CD4-positive, alpha-beta T cell treated with Interleukin-4 for 4 hours (primary cell): ENCODE results near the gene SLC26A11.
"Not testable (repeated sequence)": the region's sequence is repeated elsewhere in the genome, so short reads cannot be mapped to it uniquely, and the experiment has no call there.

Experiments
- DNase-seq: peaks from one replicate; pipeline ENCODE4 v3.0.0-alpha.2; 2020

SLC26A11 gene

DNA sequence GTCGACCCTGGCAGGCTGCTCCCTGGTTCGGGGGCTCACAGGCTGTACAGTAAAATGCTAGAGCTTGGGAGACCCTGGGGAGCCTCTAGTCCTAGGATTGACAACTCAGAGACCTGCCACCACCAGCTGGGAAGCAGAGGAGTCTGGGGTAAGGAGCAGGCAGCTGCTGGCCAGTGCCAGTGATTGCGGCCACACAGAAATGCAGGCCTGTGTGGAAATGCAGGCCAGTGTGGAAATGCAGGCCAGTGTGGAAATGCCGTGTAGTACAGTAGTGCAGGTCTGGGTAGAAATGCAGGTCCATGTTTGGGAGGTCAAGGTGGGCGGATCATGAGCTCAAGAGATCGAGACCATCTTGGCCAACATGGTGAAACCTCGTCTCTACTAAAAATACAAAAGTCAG, 23.6 kb upstream of the SLC26A11 start:
- DNase-seq = no peak

DNA sequence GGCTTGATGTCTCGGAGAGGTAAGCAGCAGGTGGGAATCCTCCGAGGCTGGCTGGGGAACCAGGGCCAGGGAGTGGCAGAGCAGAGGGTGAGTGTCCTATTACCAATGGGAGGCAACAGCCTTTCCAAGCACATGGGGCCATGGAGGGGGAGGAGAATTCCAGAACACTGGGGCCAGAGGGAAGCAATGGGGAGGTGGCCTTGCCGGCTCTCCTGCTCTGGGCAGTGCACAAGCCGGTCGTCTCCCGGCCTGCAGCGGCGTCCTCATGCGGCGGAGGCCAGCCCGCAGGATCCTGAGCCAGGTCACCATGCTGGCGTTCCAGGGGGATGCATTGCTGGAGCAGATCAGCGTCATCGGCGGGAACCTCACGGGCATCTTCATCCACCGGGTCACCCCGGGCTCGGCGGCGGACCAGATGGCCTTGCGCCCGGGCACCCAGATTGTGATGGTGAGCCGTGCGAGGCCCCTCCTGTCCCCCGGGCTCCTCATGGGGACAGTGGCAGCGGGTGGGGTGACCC, 22.0 kb upstream of the SLC26A11 start:
- DNase-seq = no peak

DNA sequence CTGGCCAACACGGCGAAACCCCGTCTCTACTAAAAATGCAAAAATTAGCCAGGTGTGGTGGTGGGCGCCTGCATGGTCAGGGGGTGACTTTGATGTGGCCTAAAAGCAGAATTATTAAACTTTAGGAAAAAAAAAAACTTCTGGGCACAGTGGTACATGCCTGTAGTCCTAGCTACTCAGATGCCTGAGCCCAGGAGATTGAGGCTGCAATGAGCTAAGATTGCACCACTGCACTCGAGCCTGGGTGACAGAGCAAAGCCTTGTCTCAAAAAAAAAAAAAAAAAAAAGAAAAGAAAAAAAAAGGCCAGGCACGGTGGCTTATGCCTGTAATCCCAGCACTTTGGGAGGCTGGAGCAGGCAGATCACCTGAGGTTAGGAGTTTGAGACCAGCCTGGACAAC, 20.9 kb upstream of the SLC26A11 start:
- DNase-seq = not testable (repeated sequence)

DNA sequence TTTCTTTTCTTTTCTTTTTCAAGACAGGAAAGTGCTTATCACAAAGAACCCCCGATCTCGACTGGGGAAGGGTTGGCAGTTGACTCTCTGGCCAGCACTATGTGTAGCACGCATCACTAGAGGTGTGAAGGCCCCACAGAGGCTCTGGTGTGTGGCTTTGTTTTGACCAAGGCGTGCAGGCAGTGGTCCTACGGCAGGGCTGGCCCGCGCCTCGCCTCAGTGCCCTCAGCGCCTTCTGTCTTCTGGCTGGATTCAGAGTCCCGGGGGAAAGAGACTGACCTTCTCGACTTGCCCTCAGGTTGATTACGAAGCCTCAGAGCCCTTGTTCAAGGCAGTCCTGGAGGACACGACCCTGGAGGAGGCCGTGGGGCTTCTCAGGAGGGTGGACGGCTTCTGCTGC, 18.8 kb upstream of the SLC26A11 start:
- no peak for DNase-seq

DNA sequence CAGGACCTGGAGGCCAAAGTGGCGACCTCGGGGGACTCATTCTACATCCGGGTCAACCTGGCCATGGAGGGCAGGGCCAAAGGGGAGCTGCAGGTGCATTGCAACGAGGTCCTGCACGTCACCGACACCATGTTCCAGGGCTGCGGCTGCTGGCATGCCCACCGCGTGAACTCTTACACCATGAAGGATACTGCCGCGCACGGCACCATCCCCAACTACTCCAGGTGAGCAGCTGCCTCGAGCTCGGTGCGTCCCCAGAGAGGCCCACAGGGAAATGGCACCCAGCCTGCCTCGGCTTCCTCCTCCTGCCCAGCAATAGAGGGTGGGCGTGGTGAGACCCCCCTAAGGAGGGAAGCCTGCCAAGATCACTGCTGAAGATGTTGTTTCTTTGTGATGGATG, 18.0 kb upstream of the SLC26A11 start:
- DNase-seq = no peak

DNA sequence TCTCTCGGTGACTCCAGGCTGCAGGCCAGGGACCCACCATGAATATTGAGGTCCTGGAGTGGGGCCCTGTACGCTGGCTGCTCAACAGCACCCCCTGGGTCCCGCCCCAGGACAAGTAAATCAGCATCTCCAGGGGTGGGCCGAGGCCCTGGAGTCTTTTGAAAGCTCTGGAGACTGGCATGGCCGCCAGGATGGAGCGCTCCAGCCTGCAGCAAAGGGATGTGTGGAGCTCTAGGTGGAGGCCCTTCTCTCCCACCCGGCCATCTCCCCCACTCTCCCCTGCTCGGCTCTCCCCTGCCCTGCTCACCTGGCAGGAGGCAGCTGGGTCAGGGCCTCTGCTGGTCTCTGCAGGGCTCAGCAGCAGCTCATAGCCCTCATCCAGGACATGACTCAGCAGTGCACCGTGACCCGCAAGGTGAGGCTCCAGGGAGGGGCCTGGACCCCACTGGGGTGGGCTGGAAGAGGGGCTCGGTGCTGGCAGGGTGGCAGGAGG, 16.7 kb upstream of the SLC26A11 start:
- DNase-seq = no peak

DNA sequence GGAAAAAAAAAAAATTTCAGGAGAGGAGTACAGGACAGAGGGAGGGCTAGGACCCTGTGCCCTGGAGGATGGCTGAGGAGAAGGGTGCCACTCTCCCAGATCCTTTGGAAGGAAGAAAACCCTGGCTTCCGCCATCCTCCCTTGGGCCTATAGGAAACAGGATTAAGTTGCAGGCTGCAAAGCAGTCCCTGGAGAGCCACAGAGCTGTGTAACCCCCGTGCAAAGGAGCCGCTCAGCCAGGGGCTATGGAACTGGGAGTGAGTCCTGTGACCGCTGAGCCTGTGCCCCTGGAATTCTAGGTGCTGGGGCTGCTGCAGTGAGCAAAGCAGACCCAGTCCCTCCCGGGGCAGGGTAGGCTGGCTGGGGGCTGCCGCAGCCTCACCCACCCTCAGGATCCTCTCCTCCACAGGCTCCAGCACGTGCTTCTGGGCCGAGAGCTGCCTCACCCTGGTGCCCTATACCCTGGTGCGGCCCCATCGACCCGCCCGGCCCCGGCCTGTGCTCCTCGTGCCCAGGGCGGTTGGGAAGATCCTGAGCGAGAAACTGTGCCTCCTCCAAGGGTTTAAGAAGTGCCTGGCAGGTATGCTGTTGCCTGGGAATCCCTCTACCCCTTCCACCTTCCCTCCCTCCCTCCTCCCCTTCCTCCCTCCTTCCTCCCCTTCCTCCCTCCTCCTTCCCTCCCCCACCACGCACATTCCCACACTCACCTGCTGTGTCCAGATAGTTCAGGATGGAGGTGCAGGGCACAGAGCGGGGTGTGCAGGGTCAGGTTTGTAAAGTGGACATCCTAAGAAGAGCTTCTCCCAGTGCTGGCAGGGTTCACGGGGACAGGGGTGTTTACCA, 15.4 kb upstream of the SLC26A11 start:
- no peak for DNase-seq

DNA sequence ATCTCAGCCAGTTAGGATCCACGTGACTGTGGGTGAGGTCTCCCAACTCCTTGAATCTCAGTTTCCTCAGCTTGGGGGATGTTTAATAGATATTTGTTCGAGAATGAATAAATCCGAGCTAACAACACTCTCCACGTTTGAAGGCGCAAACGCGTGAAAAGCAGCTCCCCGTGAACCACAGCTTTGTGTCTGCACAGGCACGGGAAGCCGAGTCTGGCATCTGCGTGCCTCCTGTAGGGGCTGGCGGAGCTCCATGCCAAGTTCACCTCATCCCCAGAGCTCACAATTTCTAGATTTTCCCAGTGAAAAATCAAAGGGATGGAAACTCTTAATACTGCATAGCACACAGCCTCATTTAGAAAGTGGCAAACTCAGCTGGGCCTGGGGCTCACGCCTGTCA, 14.4 kb upstream of the SLC26A11 start:
- DNase-seq = no peak

DNA sequence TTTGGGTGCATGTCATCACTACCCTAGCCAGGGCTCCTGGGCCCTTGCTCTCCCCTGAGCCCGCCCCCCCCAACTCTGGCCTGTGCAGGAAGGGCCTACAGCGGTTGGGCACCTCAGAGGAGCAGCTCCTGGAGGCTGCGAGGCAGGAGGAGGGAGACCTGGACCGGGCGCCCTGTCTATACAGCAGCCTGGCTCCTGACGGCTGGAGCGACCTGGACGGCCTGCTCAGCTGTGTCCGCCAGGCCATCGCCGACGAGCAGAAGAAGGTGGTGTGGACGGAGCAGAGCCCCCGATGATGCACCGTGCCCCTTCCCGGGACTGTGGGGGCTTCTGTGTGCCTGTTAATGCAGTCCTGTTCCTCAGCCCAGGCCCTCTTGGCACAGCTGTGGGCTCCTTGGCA, 12.2 kb upstream of the SLC26A11 start:
- no peak for DNase-seq

DNA sequence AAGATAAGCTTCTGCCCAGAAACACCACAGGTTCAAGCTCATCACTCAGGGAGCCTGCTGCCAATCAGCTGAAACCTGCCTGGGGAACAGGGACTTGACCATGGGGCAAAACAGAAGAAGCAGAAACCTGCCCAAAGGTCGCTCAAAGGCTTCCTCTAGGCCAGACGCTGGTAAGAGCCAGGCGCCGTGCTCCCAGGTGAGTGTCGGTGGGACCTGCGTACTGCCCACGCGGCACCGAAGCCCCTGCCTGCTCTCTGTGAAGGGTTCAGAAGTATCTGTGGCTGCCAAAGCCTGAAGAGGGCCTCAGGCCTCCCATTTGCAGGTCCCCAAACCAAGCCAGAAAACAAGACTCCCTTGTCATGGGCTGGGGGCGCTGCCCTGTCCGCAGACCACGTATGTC, 10.5 kb upstream of the SLC26A11 start:
- DNase-seq = no peak

DNA sequence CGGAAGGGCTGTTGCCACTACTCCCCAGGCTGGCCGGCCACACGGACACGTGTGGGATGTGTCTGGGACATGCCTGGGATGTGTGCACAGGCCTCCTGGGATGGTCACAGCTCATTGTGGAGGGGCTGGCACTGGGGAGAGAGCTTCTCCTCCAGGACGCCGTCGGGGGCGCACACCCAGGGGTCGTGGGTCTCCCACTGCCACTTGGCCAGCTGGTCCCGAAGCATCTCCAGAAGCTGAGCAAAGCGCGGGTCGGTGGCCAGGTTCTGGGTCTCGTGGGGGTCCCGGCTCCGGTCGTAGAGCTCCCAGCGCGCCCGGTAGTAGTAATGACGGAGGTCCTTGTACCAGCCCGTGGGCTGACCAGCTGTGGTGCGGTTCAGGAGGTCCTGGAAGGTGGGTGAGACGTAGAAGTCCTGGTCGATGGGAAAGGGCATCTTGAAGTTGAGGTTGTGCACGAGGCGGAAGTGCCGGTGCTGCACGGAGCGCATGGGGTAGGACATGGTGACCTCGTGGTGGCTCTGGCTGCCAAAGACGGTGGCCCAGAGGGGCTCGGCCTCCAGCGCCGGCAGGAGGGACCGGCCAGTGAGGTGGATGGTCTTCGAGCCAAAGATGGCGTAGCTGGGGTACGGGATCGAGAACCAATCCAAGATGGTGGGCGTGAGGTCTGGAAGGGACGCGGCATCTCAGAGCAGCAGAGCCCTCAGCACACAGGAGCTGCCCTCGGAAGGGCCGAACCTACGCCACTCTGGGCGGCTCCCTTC, 9.7 kb upstream of the SLC26A11 start:
- no peak for DNase-seq

DNA sequence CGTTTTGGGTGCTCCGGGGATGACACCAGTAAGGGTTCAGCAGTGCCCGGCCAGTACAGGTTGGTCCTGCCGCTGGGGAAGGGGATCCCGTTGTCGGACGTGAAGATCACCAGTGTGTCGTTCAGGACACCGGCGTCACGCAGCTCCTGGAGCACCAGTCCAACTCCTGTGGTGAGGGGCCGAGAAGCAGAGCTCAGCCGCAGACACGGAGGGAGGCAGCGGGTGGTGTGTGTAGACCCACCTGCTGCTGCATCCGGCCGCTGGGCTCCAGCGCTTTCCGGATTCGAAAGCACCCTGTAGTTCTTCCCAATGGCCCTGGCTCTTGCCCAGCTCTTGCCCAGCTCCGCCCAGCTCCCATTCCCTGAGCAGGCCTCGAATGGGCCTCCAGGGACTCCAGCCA, 8.1 kb upstream of the SLC26A11 start:
- DNase-seq = no peak

DNA sequence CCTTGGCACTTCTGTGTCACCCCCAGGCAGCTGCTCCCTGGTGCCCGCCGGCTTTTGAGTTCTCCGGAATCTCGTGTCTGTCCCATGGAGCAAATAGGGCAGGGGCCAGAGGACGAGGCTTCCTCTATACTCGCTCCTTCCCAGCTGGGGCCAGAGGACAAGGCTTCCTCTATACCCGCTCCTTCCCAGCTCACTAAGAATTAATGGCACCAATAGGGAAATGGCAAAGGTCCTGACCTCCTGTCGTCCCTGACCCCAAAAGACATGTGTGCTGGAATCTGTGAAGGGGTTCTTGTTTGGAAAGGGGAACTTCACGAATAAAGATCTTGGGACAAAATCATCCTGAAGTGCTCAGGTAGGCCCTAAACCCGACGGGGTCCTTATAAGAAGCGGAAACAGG, 7.7 kb upstream of the SLC26A11 start:
- DNase-seq = no peak

DNA sequence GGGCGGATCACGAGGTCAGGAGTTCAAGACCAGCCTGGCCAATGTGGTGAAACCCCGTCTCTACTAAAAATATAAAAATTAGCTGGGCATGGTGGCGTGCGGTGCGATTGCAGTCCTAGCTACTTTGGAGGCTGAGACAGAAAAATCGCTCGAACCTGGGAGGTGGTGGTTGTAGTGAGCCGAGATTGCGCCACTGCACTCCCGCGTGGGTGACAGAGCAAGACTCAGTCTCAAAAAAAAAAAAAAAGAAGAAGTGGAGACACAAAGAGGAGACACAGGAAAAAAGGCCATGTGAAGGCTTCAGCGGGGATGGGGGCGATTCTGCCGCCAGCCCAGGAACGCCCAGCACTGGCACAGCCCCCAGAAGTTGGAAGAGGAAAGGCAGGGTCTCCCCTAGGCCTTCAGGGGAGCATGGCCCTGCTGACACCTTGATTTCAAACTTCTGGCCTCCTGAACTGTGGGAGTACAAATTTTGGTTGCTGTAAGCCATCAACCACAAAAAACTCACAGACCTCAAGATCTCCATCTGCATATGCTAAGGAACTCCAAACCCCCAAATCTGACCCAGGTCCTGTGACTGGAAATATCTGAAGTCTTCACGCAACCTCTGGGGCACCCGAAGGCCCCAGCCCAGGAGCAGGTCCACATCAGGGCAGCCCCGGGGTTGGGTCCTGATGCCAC, 7.1 kb upstream of the SLC26A11 start:
- DNase-seq = no peak

DNA sequence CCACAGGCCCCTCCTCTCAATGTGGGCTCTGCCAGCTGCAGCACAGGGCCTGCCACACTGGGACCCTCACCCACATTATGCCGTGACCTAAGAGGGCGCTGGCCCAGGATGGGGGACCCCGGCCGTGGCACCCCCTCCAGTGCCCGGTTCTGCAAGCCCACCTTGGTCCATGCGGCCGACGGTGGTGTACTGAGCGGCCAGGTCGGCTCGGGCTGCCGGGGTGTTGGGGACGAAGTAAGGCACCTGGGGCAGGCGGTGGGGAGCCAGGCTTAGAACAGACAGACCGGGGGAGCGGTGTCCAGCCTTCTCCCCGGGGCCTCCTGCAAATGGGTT, 6.6 kb upstream of the SLC26A11 start:
- no peak for DNase-seq

DNA sequence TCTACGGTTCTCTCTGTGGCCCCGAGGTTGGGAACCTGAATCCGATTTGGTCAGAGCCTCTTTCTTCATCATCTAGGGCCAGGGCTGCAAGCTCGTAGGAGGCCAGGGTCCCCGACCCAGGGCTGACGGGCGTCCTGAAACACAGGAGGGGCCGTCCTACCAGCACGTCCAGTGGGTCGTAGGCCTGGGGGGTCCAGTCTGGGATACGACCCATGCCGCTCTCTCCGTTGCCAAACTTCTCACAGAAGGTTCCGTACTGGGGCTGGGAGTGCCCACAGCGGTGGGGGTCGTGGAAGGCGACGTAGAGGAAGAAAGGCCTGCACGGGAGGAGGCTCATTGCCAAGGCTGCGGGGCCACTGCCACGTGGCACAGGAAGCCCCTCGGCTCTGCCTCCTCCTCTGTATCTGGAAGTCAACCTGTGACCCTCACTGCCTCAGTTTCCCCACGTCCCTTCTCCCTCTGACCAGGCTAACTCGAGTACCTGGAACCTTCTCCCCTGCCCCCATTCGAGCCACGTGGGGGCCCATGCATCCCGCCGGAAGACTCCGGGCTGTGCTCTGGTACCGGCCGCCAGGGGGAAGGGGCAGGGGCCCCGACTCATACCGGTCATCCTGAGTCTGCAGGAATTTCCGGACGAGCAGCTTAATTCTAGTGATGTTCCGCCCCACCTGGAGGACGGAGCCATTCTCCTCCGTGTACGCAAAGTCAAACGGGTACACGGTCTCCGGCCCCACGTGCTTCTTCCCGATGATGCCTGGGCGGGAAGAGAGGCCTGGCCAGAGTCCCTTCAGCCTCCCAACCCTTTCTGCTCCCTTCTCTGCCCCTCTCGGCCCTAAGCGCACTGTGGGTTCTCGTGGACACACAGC, 6.0 kb upstream of the SLC26A11 start:
- no peak for DNase-seq

DNA sequence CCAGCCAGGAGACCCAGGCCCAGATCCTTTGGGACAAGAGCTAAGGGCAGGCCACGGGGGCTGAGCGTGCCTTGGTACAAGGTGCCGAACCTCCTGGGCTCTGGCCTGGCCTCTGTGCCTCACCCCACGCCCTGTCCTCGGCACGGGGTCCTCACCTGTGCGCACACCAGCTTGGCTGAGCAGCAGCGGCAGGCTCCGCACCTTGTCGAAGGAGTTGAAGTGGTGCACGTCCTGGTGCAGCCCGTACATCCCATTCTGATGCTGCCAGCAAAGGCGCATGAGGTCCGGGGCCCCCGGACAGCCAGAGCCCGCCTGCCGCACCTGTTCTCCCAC, 5.4 kb upstream of the SLC26A11 start:
- DNase-seq = no peak

DNA sequence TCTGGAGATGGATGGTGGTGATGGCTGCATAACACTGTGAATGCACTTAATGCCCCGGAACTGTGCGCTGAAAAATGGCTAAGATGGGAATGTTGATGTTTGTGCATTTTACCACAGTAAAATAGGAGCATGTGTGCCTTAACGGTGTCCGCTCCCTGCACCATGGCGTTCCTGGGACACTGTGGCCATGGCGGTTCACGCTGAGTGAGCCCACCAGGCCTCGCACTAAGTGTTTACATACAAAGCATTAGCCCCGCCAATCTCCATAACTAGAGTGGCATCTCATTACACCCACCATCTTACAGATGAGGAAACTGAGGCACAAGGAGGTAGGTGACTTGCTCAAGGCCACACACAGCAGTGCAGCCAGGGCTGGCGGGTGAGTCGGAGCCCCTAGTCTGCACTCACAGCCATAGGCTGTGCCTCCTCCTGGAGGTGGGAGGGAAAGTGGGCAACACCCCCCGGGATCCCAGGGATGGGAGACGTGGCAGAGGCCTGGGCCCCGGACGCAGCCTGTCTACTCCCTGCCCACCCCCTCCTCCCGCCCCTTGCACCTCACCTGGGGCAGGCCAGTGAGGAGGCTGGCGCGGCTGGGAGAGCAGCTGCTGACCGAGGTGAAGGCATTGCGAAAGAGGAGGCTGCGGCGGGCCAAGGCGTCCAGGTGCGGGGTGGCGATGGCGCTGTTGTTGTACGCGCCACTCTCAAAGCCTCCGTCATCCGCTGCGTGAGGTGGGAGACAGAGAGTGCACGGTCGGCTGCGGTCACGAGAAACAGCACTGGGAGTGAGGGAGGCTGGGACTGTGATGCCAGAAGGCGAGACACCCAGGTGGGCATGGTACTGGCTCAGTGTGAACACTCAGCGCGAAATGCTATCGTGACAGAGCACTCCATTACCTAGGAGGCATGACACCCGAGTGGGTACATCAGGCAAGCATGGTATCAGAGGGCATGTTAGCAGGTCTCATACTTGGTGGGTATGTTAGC, 3.5 kb upstream of the SLC26A11 start:
- no peak for DNase-seq

DNA sequence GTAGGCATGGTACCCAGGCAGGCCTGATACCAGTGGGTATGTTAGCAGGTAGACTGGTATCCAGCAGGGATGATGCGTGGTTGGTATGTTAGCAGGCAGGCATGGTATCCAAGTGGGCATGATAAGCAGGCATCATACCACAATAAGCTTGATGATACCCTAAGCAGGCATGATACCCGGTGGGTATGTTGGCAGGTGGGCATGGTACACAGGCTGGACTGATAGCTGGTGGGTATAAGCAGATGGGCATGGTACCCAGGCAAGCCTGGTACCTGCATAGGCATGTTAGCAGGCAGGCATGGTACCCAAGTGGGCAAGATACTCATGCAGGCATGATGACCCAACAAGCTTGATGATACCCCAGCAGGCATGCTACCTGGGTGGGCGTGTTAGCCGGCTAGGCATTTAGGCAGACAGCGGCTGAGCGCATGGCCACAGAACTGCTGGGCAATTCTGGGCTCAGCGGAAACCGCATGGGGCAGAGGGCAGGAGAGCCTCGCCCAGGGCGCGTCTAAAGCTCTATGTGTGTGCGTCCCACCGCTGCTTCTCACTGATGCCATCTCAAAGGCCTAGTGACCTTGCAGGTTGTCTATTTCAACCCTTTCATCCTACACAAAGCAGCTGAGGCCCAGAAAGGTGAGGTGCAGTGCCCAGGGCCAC, 2.4 kb upstream of the SLC26A11 start:
- no peak for DNase-seq

DNA sequence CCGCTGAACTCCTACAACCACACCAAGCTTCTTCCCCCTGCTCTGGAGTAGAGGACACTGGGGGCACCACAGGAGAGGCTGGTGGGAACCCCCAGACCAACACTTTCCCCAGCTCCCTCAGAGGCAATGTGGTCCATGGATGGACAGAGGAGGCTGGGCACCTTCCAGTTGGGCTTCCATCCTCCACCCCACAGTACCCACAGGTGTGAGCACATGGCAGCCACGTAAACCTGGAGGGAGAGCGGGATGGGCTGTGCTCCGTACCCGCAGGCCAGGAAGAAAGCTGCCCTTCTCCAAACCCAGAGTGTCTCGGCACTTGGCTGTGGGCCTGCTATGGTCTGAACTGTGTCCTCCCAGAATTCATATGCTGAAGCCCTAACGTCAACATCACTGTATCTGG, 1.8 kb upstream of the SLC26A11 start:
- no peak for DNase-seq
